Fibroblast of lung (primary cell): ENCODE measurements around the gene APBB1IP. TPM values are rescaled to one million over a fixed set of nuclear protein-coding genes. Genes with fewer than 3 reads are reported as not detected.
"Not testable (repeated sequence)": the region's sequence is repeated elsewhere in the genome, so short reads cannot be mapped to it uniquely, and the experiment has no call there.

ENCODE experiments used
- DNase-seq, 2 donors: peaks; one replicate each; pipeline versions ENCODE4 v3.0.0 to v3.0.0-alpha.2; 2010; ENCODE audit warnings: low read depth in 2 of 2
- H2AFZ ChIP-seq: 2 replicates; pipeline ENCODE4 v1.5.1; 2012; ENCODE audit warnings: low read length, control low read depth, inconsistent platforms
- H3K27ac ChIP-seq: 2 replicates; pipeline ENCODE4 v1.5.1; 2011; ENCODE audit warnings: low read length, control low read depth; ENCODE audit not compliant: insufficient read depth
- H3K27me3 ChIP-seq: 2 replicates; pipeline ENCODE4 v1.5.1; 2011; ENCODE audit warnings: mild to moderate bottlenecking, low read length; ENCODE audit not compliant: control insufficient read depth, insufficient read depth
- H3K36me3 ChIP-seq: 2 replicates; pipeline ENCODE4 v1.5.1; 2011; ENCODE audit warnings: low read length; ENCODE audit not compliant: control insufficient read depth, insufficient read depth
- H3K4me1 ChIP-seq: 2 replicates; pipeline ENCODE4 v1.5.1; 2011; ENCODE audit warnings: low read length; ENCODE audit not compliant: control insufficient read depth, insufficient read depth; ENCODE audit errors: extremely low read depth
- H3K4me2 ChIP-seq: 2 replicates; pipeline ENCODE4 v1.5.1; 2011; ENCODE audit warnings: low read length, control low read depth; ENCODE audit not compliant: insufficient read depth; ENCODE audit errors: extremely low read depth
- H3K4me3 ChIP-seq, 4 experiments: fragments of 200-600 bp in 1 of 4; sonication (generic) in 1 of 4; replicated peaks in 1 of 4; 2 replicates each; pipeline ENCODE4 v1.5.1; 2011 to 2016; ENCODE audit warnings: low read length in 4 of 4, low read depth in 3 of 4, mild to moderate bottlenecking in 3 of 4, control low read depth in 2 of 4, inconsistent platforms in 1 of 4, mixed read lengths in 1 of 4; ENCODE audit not compliant: insufficient read depth in 1 of 4; ENCODE audit errors: control extremely low read depth in 1 of 4
- H3K79me2 ChIP-seq: 2 replicates; pipeline ENCODE4 v1.5.1; 2012; ENCODE audit warnings: mild to moderate bottlenecking, low read length, inconsistent platforms; ENCODE audit not compliant: control insufficient read depth, insufficient read depth
- H3K9ac ChIP-seq: 2 replicates; pipeline ENCODE4 v1.5.1; 2011; ENCODE audit warnings: mild to moderate bottlenecking, low read length, control low read depth; ENCODE audit not compliant: insufficient read depth
- H3K9me3 ChIP-seq: 2 replicates; pipeline ENCODE4 v1.5.1; 2012; ENCODE audit warnings: low read depth, low read length; ENCODE audit not compliant: control insufficient read depth, insufficient read depth
- H4K20me1 ChIP-seq: 2 replicates; pipeline ENCODE4 v1.5.1; 2011; ENCODE audit warnings: low read length; ENCODE audit not compliant: control insufficient read depth, insufficient read depth; ENCODE audit errors: extremely low read depth
- EZH2 ChIP-seq: IDR thresholded peaks from 2 replicates; pipeline ENCODE4 v1.5.1; 2012; ENCODE audit warnings: low read length, control low read depth, mild to moderate bottlenecking; ENCODE audit errors: missing control alignments
- polyA plus RNA-seq, 2 donors: library from polyadenylated mRNA; depleted of rRNA in 1 of 2; stranded (reverse) in 1 of 2; unstranded in 1 of 2; fragments of >200 nt; gene quantifications; 2 replicates each; pipeline ENCODE4 v1.2.1, GENCODE V29; 2011 to 2012; ENCODE audit warnings: missing spikeins in 1 of 2
- total RNA-seq: library from RNA; depleted of rRNA; stranded (reverse); fragments of >200 nt; gene quantifications from 2 replicates; pipeline ENCODE4 v1.2.1, GENCODE V29; 2014
- TF ChIP-seq, protein P1 (sequence below), 2 donors: IDR thresholded peaks in 1 of 2; conservative IDR thresholded peaks in 1 of 2; 1 replicate in 1 of 2; 2 replicates in 1 of 2; pipeline ENCODE4 v1.5.1; 2011 to 2012; ENCODE audit warnings: low read length in 2 of 2, control low read depth in 1 of 2, inconsistent platforms in 1 of 2, low read depth in 1 of 2, mild to moderate bottlenecking in 1 of 2

Gene APBB1IP
- total and polyA plus RNA-seq, 2 donors (not counting 1 experiment from before 2014, with no cell fraction given) = 1.5 TPM

DNA sequence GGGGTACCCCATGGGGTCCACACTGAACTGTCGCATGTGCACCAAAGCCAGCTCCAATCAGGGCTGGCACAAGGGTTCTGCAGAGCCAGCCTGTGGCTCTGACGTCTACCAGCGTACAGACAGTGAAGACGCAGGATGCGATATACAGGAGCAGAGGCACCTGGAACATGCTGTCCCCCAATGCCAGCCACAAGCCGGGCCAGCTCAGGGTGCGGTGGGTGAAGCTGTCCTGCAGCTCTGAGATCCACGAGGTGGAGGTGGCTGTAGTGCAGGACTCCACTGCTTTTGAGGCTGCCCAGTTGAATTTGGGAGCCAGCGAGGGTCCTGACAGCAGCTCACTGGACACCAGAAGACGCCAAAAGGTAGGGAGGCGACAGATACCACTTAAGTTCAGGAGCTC is 148.1 kb downstream of the APBB1IP start:
- Histone ChIP-seq H3K9ac (no peak overlapping the region), H3K4me2 (no peak overlapping the region), H4K20me1 (no peaks in the 10 kb centered on the region), H3K4me1 (no peaks in the 10 kb centered on the region), H3K4me3 (no peak overlapping the region), H3K27ac (no peak overlapping the region), H3K9me3 (no peaks in the 10 kb centered on the region), H2AFZ (no peak overlapping the region), H3K27me3 (no peaks in the 10 kb centered on the region), H3K36me3 (no peaks in the 10 kb centered on the region), H3K79me2 (no peaks in the 10 kb centered on the region)
- TF ChIP-seq, protein P1, sequence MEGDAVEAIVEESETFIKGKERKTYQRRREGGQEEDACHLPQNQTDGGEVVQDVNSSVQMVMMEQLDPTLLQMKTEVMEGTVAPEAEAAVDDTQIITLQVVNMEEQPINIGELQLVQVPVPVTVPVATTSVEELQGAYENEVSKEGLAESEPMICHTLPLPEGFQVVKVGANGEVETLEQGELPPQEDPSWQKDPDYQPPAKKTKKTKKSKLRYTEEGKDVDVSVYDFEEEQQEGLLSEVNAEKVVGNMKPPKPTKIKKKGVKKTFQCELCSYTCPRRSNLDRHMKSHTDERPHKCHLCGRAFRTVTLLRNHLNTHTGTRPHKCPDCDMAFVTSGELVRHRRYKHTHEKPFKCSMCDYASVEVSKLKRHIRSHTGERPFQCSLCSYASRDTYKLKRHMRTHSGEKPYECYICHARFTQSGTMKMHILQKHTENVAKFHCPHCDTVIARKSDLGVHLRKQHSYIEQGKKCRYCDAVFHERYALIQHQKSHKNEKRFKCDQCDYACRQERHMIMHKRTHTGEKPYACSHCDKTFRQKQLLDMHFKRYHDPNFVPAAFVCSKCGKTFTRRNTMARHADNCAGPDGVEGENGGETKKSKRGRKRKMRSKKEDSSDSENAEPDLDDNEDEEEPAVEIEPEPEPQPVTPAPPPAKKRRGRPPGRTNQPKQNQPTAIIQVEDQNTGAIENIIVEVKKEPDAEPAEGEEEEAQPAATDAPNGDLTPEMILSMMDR (conservative IDR thresholded peaks at IDR 0.05 in 1 of 2, IDR thresholded peaks at IDR 0.05 in 1 of 2; ENCODE audit: low read depth in 1 of 2, low read length in 2 of 2) = no peak
- TF ChIP-seq EZH2 = no peak
- DNase-seq = no peak

DNA sequence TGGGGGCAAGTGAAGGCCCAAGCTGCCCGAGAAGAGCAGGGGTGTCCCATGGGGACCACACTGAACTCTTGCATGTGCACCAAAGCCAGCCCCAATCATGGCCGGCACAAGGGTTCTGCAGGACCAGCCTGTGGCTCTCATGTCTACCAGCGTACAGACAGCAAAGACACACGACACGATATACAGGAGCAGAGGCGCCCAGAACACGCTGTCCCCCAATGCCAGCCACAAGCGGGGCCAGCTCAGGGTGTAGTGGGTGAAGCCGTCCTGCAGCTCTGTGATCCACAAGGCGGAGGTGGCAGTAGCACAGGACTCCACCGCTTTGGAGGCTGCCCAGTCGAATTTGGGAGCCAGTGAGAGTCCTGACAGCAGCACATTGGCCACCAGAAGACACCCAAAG is 150.5 kb downstream of the APBB1IP start:
- TF ChIP-seq EZH2 = no peak
- no peak overlapping the region for H2AFZ ChIP-seq

DNA sequence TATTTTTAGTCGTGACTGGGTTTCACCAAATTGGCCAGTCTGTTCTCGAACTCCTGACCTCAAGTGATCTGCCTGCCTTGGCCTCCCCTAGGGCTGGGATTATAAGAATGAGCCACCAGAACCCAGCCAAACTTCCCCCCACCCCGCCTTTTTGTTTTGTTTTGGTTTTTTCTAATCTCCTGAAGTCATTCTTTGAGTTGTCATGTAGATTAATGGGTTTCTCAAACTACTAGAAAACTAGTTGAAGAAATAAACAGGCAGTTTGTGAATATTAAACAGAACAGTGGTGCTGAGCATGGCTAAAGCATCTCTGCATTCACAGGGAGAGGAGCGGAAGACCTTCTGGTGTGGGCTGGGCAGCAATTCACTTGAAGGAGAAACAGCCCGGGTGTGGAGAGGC is 151.7 kb downstream of the APBB1IP start:
- not testable (repeated sequence) for H3K4me1 ChIP-seq, H3K27ac ChIP-seq, H4K20me1 ChIP-seq, H3K4me3 ChIP-seq, H3K9me3 ChIP-seq, H3K27me3 ChIP-seq, H2AFZ ChIP-seq, H3K36me3 ChIP-seq, H3K9ac ChIP-seq, DNase-seq, H3K4me2 ChIP-seq, H3K79me2 ChIP-seq

More for the DNA sequence above, 150.5 kb downstream of the APBB1IP start:
- H3K27me3 ChIP-seq = no peaks in the 10 kb centered on the region
- no peak overlapping the region for H3K9ac ChIP-seq
- no peak overlapping the region for H3K4me2 ChIP-seq
- no peak overlapping the region for H3K27ac ChIP-seq
- no peak overlapping the region for H3K4me3 ChIP-seq
- H3K4me1 ChIP-seq = no peaks in the 10 kb centered on the region
- H3K36me3 ChIP-seq = no peaks in the 10 kb centered on the region
- no peak for DNase-seq
- no peaks in the 10 kb centered on the region for H4K20me1 ChIP-seq
- H3K79me2 ChIP-seq = no peaks in the 10 kb centered on the region
- H3K9me3 ChIP-seq = no peaks in the 10 kb centered on the region

DNA sequence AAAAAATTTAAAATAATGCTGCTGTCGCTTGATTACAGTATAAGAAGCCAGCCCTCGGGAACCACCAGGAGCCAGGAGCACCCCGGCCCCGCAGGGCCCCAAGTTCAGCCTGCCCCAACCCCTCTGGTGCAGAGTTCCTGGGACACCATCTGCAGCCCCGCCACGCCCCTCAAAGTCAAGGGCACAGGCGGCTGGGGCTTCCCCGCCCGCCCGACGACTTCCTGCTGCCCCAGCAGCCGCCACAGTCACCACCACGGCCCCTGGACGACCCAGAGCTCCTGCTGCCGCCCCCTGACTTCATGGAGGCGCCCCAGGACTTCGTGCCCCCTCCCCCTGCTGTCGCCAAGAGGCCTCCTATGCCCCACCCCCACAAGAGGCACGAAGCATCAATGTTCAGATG is 155.8 kb downstream of the APBB1IP start:
- Histone ChIP-seq H2AFZ (no peak overlapping the region), H3K79me2 (no peaks in the 10 kb centered on the region), H3K9me3 (no peaks in the 10 kb centered on the region), H3K4me2 (no peak overlapping the region), H3K36me3 (no peaks in the 10 kb centered on the region), H3K27ac (no peak overlapping the region), H3K4me3 (no peak overlapping the region), H3K27me3 (no peaks in the 10 kb centered on the region), H3K4me1 (no peaks in the 10 kb centered on the region), H3K9ac (no peak overlapping the region), H4K20me1 (no peaks in the 10 kb centered on the region)
- no peak for TF ChIP-seq EZH2
- TF ChIP-seq, protein P1 (conservative IDR thresholded peaks at IDR 0.05 in 1 of 2, IDR thresholded peaks at IDR 0.05 in 1 of 2; ENCODE audit: low read depth in 1 of 2, low read length in 2 of 2) = no peak
- no peak for DNase-seq

DNA sequence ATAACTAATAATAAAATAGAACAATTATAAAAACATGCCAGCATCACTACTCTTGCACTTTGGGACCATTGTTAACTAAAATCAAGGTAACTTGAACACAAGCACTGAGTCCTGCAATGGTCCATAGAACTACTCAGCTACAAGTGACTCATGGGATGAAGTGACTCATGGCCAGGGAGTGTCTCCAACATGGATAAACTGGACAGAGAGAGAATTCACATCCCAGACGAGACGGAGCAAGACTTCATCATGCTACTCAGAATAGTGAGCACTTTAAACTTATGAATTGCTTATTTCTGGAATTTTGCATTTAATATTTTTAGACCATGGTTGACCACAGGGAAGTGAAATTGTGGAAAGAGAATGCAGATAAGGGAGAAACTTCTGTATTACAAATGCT is 165.1 kb downstream of the APBB1IP start:
- not testable (repeated sequence) for H4K20me1 ChIP-seq, H3K4me3 ChIP-seq, H3K9ac ChIP-seq, H3K4me2 ChIP-seq, H3K4me1 ChIP-seq, H3K27me3 ChIP-seq, H3K27ac ChIP-seq, H3K79me2 ChIP-seq, H3K9me3 ChIP-seq, H2AFZ ChIP-seq, H3K36me3 ChIP-seq
- DNase-seq = peak in 1 of 2 donors; percentile 63
